HCT116 (cell line): Measurements from ENCODE around the gene ARRDC4.

ENCODE experiments used
- POLR2AphosphoS5 ChIP-seq: IDR thresholded peaks from 2 replicates; pipeline ENCODE4 v1.6.1; 2011; ENCODE audit warnings: mild to moderate bottlenecking, low read depth, low read length, moderate library complexity
- TF ChIP-seq, protein P1 (sequence below), 3 experiments: fragments of 200-600 bp in 1 of 3; sonication (generic) in 1 of 3; IDR thresholded peaks in 2 of 3; conservative IDR thresholded peaks in 1 of 3; 2 replicates each; pipeline ENCODE4 v1.5.1; 2012 to 2017; ENCODE audit warnings: low read depth in 2 of 3, low read length in 2 of 3, antibody characterized with exemption in 1 of 3, borderline replicate concordance in 1 of 3, control low read depth in 1 of 3, mild to moderate bottlenecking in 1 of 3, mixed read lengths in 1 of 3, mixed run types in 1 of 3, moderate library complexity in 1 of 3; ENCODE audit not compliant: insufficient read depth in 1 of 3
- TF ChIP-seq, protein P2 (sequence below): IDR thresholded peaks from 2 replicates; pipeline ENCODE4 v1.6.1; 2011; ENCODE audit warnings: mild to moderate bottlenecking, low read length, moderate library complexity; ENCODE audit not compliant: insufficient replicate concordance; ENCODE audit errors: extremely low read depth
- TF ChIP-seq, protein P3 (sequence below): IDR thresholded peaks from 2 replicates; pipeline ENCODE4 v1.6.1; 2012; ENCODE audit warnings: low read depth

DNA sequence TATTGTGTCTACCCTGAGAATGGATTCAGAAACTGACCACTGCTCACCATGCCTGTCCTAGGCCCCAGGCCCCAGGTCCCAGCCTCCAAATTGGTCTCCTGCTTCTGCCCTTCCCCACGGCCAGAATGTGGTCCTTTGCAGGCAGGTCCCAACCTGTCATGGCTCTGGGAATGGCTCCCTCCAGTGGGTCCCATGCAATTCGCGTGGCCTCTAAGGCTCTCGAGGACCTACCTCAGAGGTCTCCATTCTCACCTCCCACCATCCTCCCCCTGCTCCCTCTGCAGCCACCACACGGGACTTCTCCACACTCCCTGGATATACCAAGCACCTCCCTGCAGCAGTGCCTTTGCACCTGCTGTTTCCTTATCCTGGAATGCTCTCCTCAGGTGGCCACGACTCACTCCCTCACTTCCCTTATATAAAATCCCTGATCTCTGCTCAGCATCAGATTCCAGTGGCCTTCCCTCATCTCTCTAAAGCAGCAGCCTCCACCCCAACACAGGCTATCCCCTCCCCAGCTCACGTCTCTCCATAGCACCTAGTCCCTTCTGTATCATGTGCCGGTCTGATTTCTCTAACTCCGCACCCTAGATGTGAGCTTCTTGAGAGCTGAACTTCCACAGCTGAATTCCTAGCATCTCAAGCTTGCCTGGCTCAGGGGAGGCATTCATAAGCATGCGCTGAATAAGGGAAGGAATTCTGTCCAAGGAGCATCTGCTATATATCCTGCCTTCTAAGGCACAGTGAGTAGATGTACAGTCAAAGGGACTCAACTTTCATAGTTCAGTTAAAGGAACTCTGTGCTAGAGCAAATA lies 56.9 kb downstream of the ARRDC4 start:
- TF ChIP-seq, protein P1, sequence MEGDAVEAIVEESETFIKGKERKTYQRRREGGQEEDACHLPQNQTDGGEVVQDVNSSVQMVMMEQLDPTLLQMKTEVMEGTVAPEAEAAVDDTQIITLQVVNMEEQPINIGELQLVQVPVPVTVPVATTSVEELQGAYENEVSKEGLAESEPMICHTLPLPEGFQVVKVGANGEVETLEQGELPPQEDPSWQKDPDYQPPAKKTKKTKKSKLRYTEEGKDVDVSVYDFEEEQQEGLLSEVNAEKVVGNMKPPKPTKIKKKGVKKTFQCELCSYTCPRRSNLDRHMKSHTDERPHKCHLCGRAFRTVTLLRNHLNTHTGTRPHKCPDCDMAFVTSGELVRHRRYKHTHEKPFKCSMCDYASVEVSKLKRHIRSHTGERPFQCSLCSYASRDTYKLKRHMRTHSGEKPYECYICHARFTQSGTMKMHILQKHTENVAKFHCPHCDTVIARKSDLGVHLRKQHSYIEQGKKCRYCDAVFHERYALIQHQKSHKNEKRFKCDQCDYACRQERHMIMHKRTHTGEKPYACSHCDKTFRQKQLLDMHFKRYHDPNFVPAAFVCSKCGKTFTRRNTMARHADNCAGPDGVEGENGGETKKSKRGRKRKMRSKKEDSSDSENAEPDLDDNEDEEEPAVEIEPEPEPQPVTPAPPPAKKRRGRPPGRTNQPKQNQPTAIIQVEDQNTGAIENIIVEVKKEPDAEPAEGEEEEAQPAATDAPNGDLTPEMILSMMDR (IDR thresholded peaks at IDR 0.05 in 2 of 3, conservative IDR thresholded peaks at IDR 0.05 in 1 of 3; ENCODE audit: borderline replicate concordance in 1 of 3, insufficient read depth in 1 of 3, low read depth in 2 of 3, low read length in 2 of 3) = no peak
- TF ChIP-seq POLR2AphosphoS5 = no peak
- TF ChIP-seq, protein P2, sequence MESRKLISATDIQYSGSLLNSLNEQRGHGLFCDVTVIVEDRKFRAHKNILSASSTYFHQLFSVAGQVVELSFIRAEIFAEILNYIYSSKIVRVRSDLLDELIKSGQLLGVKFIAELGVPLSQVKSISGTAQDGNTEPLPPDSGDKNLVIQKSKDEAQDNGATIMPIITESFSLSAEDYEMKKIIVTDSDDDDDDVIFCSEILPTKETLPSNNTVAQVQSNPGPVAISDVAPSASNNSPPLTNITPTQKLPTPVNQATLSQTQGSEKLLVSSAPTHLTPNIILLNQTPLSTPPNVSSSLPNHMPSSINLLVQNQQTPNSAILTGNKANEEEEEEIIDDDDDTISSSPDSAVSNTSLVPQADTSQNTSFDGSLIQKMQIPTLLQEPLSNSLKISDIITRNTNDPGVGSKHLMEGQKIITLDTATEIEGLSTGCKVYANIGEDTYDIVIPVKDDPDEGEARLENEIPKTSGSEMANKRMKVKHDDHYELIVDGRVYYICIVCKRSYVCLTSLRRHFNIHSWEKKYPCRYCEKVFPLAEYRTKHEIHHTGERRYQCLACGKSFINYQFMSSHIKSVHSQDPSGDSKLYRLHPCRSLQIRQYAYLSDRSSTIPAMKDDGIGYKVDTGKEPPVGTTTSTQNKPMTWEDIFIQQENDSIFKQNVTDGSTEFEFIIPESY = no peak
- TF ChIP-seq, protein P3, sequence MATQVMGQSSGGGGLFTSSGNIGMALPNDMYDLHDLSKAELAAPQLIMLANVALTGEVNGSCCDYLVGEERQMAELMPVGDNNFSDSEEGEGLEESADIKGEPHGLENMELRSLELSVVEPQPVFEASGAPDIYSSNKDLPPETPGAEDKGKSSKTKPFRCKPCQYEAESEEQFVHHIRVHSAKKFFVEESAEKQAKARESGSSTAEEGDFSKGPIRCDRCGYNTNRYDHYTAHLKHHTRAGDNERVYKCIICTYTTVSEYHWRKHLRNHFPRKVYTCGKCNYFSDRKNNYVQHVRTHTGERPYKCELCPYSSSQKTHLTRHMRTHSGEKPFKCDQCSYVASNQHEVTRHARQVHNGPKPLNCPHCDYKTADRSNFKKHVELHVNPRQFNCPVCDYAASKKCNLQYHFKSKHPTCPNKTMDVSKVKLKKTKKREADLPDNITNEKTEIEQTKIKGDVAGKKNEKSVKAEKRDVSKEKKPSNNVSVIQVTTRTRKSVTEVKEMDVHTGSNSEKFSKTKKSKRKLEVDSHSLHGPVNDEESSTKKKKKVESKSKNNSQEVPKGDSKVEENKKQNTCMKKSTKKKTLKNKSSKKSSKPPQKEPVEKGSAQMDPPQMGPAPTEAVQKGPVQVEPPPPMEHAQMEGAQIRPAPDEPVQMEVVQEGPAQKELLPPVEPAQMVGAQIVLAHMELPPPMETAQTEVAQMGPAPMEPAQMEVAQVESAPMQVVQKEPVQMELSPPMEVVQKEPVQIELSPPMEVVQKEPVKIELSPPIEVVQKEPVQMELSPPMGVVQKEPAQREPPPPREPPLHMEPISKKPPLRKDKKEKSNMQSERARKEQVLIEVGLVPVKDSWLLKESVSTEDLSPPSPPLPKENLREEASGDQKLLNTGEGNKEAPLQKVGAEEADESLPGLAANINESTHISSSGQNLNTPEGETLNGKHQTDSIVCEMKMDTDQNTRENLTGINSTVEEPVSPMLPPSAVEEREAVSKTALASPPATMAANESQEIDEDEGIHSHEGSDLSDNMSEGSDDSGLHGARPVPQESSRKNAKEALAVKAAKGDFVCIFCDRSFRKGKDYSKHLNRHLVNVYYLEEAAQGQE = no peak
